Mesenteric fat pad (tissue), 1 donor: Measurements from ENCODE around the gene GABBR2. TPM values are rescaled to one million over a fixed set of nuclear protein-coding genes. Genes with fewer than 3 reads are reported as not detected.

Experiments used
- DNase-seq: peaks from one replicate; pipeline ENCODE4 v3.0.0-alpha.2; 2020; ENCODE audit warnings: low spot score
- total RNA-seq: library from RNA; stranded (reverse); fragmentation: NEBNext Ultra II Directional; extraction: Animal tissue kit (Norgen Biotek cat#: 25700); gene quantifications from one replicate; pipeline ENCODE4 v1.2.1, GENCODE V29; 2021
- donor health status: DM: yes; HTN: yes; CAD: no.

Gene GABBR2
- total RNA-seq, 1 donor from 2014 or later: not detected

- peak; percentile 73 for DNase-seq
Measured at GRCh38 chr9:98409719-98410118, 299.0 kb downstream of the GABBR2 start.

- peak; percentile 18 for DNase-seq
Measured at GRCh38 chr9:98406469-98406868, 302.3 kb downstream of the GABBR2 start.

DNA sequence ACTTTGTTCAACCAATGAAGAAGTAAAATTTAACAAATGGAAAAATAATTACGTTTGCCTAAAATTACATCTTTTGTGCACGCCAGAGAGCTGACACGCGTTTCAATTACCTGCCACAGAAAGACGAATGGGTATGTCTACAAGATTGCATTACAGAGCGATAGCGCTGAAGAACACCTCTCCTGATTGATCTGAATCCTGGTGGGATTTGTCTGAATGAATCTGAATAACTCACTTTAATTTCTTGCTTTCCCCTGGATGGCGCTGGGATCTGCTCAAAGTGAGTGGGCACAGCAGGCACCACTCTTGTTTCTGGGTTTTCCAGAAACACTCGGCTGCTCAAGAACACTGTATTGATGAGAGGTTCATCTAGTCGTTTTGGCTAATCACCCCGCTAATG, 304.5 kb downstream of the GABBR2 start:
- peak; percentile 9 for DNase-seq

DNA sequence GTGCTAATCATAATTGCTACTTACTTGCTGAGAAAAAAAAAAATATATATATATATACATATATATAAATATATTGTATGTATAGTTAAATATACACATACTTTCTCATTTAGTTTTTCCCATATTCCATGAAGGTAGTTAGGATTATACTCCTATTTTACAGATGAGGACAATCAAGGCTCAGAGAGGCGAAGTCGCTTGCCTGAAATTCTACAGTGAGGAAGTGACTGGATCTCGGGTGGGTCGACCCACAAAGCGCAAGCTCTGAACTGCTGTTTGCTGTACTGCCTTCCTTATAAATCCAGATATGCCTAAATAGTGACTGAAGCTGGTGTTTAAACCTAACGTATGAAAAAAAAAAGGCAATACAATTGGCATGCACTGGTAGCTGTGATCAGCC, 305.0 kb downstream of the GABBR2 start:
- DNase-seq: no peak

GRCh38 chr9:98402019-98402840, 306.5 kb downstream of the GABBR2 start:
- DNase-seq: peak; percentile 55

DNA sequence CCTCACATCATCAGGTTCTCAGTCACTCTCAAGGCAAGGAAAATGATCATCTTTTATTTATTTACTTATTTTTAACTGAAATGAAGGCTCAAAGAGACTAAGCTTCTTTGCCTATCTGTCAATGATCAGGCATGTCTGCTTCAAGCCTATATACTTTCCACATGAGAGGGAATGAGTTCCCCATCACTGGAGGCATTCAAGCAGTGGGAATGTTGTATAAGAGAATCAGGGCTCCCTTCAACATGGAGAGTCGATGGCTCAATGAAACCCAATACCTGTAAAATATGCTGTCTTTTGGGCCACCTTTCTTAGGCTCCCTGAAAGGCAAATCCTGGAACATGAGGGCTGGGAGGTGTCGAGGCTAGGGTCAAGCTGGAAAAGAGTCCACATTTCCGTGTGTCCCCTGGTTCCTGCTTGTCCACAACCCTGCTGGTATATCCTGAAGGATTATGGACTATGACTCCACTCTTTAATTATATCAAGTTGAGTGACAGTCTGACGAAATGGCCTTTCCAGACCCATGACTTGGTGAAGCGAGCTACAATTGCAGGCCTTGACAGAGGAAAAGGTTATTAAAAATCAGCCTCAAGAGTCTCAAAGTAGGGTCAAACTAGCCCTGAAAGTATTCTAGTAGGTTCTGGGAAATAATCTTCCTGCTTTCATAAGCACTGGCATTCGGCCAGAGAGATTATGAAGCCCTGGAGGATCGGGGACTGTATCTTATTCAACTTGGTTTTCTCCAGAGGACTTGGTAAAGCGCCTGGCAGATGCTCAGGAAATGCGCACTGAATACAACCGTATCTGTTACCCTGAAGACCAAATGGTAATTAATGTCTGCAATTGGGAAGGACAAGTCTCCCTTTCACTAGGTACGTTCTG, 307.4 kb downstream of the GABBR2 start:
- peak; percentile 20 for DNase-seq

- DNase-seq: peak; percentile 45
Measured at GRCh38 chr9:98399950-98400683, 308.6 kb downstream of the GABBR2 start.

DNA sequence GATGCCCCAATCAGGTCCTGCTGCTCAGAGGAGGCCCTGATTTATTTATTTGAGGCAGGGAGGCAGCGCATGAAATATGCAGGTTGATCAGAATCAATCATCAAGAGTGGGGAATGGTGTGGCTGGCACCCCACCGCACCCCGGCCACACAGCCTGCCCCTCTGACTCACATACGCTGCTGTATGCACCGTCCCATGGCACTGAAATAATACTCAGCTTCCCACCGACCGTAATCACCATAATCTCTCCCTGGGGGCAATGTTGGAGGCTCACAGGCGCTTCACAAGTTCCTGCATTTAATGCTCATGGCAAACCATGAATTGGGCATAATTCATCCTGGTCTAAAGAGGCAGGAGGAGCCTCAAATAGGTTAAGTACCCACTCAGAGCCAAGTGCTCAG, 312.1 kb downstream of the GABBR2 start:
- no peak for DNase-seq

GRCh38 chr9:98396236-98396635, 312.5 kb downstream of the GABBR2 start:
- no peak for DNase-seq

DNA sequence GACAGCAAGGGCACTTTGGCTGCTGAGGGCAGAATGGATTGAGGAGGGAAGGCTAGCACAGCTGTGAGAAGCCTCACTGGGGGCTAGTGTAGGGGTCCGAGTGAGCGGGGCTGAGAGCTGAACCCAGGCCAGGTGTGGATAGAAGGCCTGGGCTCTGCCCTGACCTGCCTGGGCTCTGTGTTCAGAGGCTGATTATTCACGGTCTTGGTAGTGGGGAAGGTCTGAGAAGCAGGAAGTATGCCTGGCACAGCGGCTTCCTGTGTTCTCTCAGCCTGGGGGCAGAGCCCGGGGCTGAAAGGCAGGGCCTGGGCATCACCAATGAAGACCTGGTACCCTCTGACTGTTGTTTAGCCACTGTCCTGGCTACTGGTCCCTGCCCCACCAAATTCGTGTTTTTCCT, 316.9 kb downstream of the GABBR2 start:
- no peak for DNase-seq

DNA sequence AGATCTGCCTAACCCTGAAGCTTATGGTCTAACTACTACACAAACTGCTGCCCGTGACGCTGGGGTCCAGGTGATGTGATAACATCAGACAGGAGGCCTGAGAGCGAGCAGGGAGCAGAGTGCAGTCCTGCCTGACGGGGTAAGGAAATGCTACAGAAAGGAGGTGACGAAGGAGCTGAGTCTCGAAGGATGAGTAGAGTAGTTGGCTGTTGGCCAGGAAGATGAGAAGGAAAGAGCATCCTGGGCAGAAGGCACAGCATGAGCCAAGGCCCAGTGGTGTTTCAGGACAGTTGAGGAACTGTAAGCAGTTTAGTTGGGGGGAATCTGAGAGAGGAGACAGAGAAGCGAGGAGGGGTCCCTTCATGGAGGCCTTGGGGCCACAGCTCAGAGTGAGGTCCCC, 317.3 kb downstream of the GABBR2 start:
- DNase-seq: peak; percentile 30

- DNase-seq: no peak
Measured at GRCh38 chr9:98385751-98386150, 323.0 kb downstream of the GABBR2 start.

DNA sequence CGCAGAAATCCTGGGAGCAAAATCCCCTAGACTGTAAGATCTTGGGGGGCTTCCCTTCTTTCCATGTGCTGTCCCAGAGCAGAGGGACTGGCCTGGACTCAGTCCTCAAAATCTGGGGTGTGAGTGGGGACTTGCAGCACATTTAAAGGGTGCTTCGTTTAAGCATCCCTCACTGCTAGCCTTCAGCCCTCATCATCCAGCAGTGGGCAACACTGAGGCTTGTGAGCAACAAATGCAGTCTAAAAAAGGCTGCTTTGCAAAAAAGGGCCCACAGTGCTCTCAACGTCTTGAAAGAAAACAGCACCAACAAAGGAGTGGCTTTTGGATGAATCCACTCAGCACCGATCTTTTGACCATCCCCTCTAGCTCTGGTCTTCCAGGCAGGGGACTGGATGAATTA, 325.0 kb downstream of the GABBR2 start:
- peak; percentile 28 for DNase-seq

- peak; percentile 59 for DNase-seq
Measured at GRCh38 chr9:98381311-98382103, 327.2 kb downstream of the GABBR2 start.

GRCh38 chr9:98380065-98380681, 328.6 kb downstream of the GABBR2 start:
- DNase-seq: peak; percentile 84

- DNase-seq: no peak
Measured at GRCh38 chr9:98379572-98379971, 329.2 kb downstream of the GABBR2 start.

DNA sequence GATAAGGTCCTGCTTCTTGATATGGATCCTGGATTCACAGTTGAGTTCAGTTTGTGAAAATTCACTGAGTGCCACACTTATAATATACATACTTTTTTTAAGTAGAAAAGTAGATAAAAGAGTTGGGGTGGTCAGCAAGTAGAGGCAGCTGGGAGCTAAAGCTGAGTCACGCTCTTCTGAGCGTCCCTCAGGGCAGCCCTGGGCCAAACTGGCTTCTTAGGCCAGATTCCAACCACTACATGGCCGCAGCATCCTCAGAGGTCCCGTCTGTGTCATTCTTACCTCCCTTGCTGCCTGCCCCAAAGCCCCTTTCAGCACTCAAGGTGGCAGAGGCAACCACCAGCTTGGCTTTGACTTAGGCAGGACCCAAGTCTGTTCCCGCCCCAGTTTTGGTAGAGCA, 329.9 kb downstream of the GABBR2 start:
- DNase-seq: no peak

GRCh38 chr9:98378206-98378780, 330.4 kb downstream of the GABBR2 start:
- peak; percentile 75 for DNase-seq

- DNase-seq: no peak
Measured at GRCh38 chr9:98375138-98375726, 333.5 kb downstream of the GABBR2 start.
